Effector CD4-positive, alpha-beta T cell (primary cell): ENCODE measurements around the gene FBRSL1.
"Not testable (repeated sequence)": the region's sequence is repeated elsewhere in the genome, so short reads cannot be mapped to it uniquely, and the experiment has no call there.

Experiments
- DNase-seq: peaks from one replicate; pipeline ENCODE4 v3.0.0-alpha.2; 2020

FBRSL1 gene

DNA sequence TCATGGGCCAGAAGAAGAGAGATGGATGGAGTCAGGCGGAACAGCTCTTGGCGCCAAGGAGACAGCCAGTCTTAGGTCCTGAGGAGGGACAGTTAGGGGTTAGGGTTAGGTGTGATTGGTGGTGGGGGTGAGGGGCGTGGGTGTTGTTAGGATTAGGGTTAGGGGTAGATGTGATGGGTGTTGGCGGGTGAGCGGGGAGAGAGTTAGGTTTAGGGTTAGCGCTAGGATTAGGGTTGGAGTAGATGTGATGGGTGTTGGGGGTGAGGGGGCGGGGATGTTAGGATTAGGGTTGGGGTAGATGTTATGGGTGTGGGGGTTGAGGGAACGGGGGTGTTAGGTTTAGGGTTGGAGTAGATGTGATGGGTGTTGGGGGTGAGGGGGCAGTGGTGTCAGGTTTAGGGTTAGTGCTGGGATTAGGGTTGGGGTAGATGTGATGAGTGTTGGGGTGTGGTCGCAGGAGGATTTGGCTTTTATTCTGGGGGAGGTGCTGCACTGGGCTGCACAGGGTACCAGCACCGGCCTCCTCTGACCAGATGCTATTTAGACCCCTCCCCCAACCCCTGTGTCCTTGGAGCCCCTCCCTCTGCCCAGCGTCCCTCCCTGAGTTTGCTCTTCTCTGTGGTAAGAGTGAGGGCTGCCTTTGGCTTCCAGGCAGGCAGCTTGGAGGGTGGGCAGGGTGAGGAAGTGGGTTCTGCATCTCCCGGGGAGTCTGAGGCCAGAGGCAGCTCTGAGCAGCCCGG, 35.6 kb upstream of the FBRSL1 start:
- DNase-seq = no peak

DNA sequence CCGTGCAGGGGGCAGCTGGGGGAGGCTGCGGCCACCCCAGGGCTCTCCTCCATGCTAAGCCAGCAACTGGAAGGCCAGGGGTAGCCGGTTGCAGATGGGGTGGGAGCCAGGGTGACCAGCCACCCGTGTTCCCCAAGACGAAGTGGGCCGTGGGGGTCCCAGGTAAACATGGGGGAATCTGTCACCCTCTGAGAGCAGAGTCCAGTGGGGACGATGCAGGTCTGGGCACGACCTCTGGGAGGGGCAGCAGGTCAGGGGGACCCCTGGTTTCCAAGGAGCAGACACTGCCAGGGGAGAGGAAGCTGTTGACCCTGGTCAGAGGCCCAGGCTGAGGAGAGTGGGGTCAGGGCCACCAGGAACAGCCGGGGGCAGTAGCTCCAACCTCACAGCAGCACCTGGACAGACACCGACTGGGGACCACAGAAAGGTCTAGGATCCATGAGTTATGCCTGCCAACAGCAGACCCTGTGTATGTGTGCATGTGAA, 35.0 kb upstream of the FBRSL1 start:
- no peak for DNase-seq

- DNase-seq = no peak
Measured at GRCh38 chr12:132455565-132455964, 34.4 kb upstream of the FBRSL1 start.

GRCh38 chr12:132456186-132456943, 33.6 kb upstream of the FBRSL1 start:
- DNase-seq = no peak

- DNase-seq = no peak
Measured at GRCh38 chr12:132456944-132457495, 32.9 kb upstream of the FBRSL1 start.

DNA sequence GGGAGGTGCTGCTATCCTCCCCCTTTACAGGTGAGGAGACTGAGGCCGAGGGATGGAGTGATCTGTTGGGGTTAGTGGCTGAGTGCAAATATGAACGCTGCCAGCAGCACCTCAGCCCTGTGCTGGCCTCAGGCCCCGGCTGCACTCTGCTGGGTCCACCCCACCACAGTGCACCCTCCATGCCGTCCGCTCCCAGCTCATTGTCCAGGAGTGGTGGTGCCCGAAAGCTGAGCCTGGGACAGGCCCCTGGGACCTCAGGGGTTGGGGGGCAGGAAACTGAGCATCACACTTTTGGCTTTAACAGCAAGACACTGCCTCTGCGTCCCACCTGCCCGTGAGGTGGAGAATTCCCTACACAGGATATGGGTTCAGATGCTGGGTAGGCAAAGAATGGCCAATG, 31.5 kb upstream of the FBRSL1 start:
- no peak for DNase-seq

- no peak for DNase-seq
Measured at GRCh38 chr12:132458846-132459641, 30.9 kb upstream of the FBRSL1 start.

GRCh38 chr12:132460571-132460970, 29.4 kb upstream of the FBRSL1 start:
- DNase-seq = no peak

DNA sequence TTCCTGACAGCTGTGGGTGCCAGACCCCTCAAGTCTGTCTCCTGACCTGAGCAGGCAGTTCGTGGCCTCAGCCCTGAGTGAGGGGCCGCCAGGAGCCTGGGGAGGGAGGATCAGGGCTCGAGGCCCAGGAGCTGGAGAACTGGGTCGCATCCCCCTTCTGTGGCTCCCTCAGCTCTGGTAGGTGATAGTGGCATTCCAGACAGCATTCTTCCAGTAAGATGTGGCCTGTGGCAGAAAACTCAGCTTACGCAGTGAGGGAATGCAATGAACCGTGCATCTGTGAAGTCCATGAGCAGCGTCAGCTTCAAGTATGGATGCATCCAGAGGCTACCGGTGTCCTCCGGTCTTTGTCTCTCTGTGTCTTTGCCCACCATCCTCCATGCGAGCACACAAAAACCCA, 28.4 kb upstream of the FBRSL1 start:
- DNase-seq = no peak

- no peak for DNase-seq
Measured at GRCh38 chr12:132462788-132463187, 27.2 kb upstream of the FBRSL1 start.

DNA sequence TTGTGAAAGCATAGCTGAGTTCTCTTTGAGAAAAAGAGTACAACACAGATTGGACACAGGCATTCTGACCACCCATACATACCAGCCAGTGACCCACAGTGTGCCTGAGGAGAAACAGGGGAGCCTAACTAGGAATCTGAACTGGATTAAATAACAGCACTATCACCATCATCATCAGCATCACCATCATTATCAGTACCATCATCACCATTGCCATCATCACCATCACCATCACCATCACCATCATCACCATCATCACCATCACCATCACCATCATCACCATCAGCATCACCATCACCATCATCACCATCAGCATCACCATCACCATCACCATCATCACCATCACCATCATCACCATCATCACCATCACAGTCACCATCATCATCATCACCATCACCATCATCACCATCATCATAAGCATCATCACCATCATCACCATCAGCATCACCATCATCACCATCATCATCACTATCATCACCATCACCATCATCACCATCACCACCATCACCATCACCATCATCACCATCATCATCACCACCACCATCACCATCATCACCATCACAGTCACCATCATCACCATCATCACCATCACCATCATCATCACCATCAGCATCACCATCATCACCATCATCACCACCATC, 26.5 kb upstream of the FBRSL1 start:
- not testable (repeated sequence) for DNase-seq

GRCh38 chr12:132464304-132464703, 25.6 kb upstream of the FBRSL1 start:
- not testable (repeated sequence) for DNase-seq

DNA sequence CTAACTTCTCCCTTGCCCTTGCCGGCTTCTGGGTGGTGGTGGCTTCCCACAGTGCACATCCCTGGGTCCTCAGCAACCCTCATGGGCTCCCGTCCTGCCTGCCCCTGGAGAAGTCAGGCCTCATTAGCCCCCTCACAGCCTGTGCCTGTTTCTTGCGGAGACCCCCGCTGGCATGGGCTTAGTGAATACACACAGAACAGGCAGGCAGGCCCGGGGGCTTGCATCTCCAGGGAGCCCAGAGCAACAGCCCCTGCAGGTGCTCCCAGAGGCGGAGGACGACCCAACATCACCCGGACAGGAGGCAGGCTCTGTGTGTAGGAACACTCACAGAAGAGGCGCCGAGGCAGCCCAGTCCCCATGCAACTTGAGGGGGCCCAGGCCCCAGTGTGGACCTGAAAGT, 25.1 kb upstream of the FBRSL1 start:
- DNase-seq = no peak

DNA sequence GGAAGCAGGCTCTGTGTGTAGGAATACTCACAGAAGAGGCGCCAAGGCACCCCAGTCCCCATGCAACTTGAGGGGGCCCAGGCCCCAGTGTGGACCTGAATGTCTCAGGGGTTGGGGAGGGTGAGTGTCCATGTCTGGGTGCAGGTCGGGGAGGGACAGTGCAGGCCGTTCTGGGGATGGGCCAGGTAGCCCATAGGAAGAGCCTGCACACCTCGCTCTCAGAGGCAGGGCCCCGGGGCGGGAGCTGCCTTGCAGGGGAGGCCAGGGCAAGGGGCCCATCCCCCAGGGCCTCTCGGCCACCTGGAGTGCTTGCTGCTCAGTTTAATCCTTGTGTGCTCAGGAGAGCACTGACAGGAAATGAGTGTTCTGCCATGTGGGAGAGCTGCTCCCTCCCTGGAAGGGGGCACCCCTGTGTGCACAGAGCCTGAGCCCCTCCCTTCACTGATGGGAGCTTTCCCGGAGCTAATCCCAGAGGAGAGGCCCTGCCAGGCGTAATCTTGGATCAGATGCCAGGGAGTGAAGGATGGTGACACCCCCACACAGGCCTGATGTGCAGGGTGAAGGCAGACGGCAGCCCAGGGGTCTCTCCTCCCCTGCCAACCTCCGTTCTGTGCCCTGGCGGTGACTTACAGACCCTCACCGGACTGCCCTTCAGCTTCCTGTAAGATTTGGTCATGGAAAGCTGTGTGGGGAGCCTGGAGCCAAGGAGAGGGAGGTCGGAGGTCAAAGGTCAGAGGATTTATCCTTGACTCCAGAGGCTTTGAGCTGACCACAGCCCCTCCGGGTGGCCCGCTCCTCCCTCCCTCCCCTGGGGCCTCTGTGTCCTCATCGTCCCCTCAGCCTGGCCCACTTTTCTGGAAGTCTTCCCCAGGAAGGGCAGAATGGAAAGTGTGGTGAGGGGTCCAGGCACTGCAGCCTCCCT, 24.4 kb upstream of the FBRSL1 start:
- no peak for DNase-seq

- no peak for DNase-seq
Measured at GRCh38 chr12:132466241-132467201, 23.4 kb upstream of the FBRSL1 start.

GRCh38 chr12:132467511-132467910, 22.4 kb upstream of the FBRSL1 start:
- no peak for DNase-seq

GRCh38 chr12:132469423-132469822, 20.5 kb upstream of the FBRSL1 start:
- DNase-seq = no peak

GRCh38 chr12:132470397-132470796, 19.6 kb upstream of the FBRSL1 start:
- DNase-seq = no peak

DNA sequence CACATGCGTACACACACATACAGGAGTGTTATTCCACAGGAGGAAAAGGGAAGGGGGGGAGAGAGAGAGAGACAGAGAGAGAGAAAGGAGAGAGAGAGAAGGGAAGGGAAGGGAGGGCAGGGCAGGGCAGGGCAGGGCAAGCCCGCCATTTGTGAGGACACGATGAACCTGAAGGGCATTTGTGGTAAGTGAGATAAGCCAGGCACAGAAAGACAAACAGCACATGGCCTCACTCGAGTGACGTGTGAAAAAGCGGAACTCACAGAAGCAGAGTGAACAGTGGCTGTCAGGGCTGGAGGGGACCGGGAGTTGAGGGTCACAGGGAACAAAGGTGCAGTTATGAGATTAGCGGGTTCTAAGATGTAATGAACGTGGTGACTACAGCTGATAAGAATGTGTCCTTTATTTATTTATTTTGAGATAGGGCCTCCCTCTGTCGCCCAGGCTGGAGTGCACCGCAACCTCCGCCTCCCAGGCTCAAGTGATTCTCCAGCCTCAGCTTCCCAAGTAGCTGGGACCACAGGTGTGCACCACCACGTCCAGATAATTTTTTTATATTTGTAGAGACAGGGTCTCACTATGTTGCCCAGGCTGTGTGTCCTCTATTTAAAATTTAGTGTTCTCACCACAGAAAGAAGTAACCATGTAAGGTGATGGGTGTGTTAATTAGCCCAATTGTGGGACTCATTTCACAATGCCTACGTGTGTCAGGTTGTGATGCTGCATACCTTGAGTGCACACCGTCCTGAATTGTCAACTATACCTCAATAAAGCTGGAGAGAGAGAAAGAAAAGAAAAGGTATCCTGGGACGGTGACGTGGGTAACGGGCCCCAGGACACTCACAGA, 18.7 kb upstream of the FBRSL1 start:
- no peak for DNase-seq
